HG02981 (cell line): ENCODE data around the gene ZNF148.
A peak's percentile ranks its signal among the peaks of the same experiment; 100 is the strongest.

Experiments used
- ATAC-seq: cut with Tn5 transposase; IDR thresholded peaks from one replicate; pipeline ENCODE4 v1.9.1; 2021; ENCODE audit warnings: mild to moderate bottlenecking, moderate library complexity; ENCODE audit not compliant: unreplicated experiment

ZNF148 gene

DNA sequence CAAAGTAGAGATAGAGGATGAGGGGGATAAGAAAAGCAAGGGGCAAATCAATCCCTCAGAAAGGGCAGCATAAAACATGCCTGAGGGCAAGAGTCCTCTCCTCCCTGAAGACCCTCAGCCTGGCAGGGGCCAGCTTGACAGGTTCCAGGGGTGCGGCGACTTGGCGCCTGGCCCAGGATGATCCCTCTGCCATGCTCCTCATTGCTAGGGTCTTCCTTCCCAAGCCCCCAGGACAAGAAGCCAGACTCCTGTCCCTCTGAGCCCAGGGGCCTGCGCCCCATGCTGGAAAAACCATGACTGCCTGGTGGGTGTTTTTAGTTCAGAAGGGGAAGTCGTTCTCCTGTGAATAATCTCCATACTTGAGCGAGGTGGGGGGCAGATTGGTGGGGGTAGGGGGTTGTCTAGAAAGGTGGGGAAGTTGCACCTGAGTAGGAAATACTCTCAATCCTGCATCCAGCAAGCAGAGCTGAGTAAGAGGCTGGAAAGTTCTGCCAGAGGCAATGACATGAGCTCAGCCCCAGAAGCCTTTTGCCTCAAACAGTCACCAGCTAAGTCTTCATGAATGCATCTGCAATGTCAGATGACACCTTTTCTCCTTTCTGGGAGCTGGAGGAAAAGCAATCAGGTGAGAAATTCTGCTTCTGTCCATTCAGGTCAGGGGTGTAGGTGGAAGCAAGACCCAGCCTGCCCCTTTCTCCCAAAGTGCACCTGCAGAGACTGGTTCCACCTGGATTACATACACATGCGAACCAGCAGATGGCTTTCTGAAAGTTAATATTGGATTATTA lies 180.9 kb downstream of the ZNF148 start:
- no peak for ATAC-seq

DNA sequence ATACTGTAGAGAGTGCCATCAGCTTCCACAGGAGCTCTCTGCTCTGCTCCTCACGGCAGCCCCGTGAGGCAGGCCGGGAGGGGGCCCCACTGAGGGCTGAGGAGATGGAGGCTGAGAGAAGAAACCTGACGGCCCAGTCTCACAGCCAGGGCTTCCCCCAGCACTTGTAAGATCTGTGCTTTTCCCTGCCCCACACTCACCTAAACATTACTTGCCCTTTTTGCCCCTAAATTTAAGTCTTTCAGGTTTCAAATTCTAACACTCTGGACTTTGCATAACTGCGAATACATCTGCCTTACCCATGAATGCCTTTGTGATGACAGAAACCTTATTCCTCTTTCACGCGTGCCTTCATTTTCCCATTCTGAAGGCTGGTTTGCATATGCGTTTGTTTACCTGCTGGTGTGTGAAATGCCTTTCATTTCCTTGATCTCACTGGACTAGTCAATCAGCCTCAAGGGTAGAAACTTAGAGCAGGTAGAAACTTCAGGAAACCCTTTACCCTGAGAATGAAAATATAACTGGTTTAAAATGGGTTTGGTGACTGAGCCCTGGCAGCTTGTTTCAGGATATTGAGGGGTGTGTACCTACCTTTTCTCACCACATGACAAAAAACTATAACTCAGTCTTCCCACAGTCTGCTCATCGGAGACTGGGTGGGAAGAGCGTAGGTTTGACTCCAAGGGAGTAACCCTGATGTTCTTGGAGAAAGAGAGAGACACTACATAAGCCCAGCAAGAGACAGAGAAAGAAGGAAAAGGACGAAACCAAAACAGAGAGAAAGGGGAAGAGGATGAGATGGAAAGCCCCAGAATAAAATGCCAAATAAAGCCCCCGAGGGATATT lies 182.7 kb downstream of the ZNF148 start:
- ATAC-seq = peak; percentile 74

DNA sequence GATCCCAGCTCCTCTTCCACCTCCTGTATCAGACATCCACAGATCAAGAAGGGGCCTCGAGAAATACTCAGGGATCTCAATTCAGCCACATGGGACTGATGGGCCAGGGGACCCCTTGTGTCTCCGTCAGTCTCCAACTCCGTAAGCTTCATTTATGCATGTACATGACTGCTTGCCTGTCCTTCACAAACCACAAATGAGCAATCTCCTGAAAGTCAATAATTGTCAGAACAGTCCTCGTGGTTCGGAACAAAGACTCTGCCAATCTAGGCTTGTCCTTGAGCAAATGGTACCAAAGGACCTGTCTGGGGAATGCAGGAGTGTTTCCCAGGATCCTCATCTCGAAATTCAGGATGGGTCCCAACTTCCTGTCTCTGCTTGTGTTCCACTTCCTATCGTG lies 183.4 kb downstream of the ZNF148 start:
- ATAC-seq = no peak

- ATAC-seq = no peak
These were observed 183.9 kb downstream of the ZNF148 start for GRCh38 chr3:125191256-125191655.

GRCh38 chr3:125190786-125191185 lies 184.3 kb downstream of the ZNF148 start:
- no peak for ATAC-seq

DNA sequence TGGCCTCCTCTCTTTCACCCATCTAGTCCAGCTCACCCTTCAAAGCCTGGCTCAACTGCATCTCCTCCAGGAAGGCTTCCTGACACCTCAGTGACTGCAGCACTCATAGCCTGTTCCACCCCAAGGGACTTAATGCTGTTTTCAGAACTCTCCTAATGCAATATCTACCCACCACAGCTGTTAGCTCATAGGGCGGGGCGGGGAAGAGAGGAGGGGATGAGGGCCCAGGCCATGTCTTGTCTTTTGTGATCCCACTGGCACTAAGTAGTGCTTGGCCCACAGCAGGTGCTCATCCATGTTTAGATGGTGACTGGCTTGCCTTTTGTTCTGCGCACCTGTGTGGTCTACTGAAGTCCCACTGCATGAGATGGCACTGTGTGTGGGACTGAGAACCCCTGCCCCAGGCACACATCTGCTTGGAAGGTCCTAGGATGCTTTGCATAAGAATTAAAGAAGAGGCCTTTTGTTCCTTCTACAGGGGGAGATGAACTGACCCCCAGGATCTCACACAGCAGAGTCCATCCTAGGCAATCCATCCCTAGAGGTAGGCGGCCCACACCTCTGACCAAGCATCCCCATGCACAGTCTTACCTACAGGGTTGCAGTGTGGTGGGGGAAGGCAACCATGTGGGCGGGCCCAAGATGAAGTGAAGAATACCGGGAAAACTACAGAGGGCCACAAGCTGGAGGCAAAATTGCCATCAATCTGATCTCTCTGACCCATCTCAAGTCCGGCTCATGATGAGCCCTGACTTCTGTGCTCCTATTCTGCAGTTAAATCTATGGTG lies 185.6 kb downstream of the ZNF148 start:
- no peak for ATAC-seq

- ATAC-seq = no peak
These were observed 186.2 kb downstream of the ZNF148 start for GRCh38 chr3:125188955-125189354.

- no peak for ATAC-seq
These were observed 187.6 kb downstream of the ZNF148 start for GRCh38 chr3:125187599-125187910.

- no peak for ATAC-seq
These were observed 188.1 kb downstream of the ZNF148 start for GRCh38 chr3:125186800-125187598.

DNA sequence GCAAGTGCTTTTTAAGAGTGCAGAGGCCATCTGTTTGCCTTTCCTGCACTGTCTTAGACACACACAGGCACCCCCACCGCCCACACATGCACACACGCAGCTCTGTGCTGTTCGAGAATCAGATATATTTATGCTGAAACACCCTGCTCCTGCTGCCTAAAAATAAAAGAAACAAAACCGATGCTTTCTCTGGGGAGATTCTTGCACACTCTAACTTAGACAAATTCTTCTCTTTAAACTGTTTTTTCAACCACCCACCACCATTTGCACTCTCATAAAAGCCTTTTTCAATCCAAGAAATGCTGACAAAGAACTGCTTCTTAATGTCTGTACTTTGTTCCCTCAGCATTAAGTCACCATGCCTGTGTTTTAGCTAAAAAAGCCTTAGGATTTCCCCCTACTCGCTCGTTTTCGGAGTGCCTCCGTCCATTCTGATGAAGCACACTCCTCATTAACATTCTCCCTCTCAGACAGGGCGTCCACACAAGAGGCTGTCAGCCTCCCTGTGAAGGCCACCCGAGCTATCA lies 188.8 kb downstream of the ZNF148 start:
- no peak for ATAC-seq

- ATAC-seq = no peak
These were observed 189.3 kb downstream of the ZNF148 start for GRCh38 chr3:125185805-125186204.

GRCh38 chr3:125179884-125180240 lies 195.3 kb downstream of the ZNF148 start:
- no peak for ATAC-seq

GRCh38 chr3:125179143-125179883 lies 195.8 kb downstream of the ZNF148 start:
- ATAC-seq = no peak

- no peak for ATAC-seq
These were observed 197.4 kb downstream of the ZNF148 start for GRCh38 chr3:125177746-125178145.
